K562 (cell line): Measurements from ENCODE around the gene CHD3. TPM values are rescaled to one million over a fixed set of nuclear protein-coding genes. Genes with fewer than 3 reads are reported as not detected.

ENCODE experiments used
- ATAC-seq: fragments of 200-7000 bp; cut with Tn5 transposase; 3 replicates; pipeline ENCODE4 v1.9.1; 2020; ENCODE audit warnings: moderate library complexity
- BruUV-seq: library from RNA; stranded (reverse); fragments of 400-500 nt; replicated peaks from 2 replicates; lab custom pipeline; 2021; lab: Mats Ljungman, UMichigan
- CTCF ChIA-PET: fragments of 300-600 bp; formaldehyde crosslinking; extraction: SDS; loops from one replicate; lab custom pipeline; 2021; ENCODE audit warnings: low intra/inter-chr PET ratio; lab: Yijun Ruan, JAX
- POLR2A ChIA-PET: fragments of 300-600, 350-650 bp; sonication (Branson Sonifier 250); formaldehyde crosslinking; extraction: SDS; loops from one replicate; lab custom pipeline; 2021; ENCODE audit warnings: antibody characterized with exemption, inconsistent platforms; lab: Yijun Ruan, JAX
- DNase-seq, 4 experiments: peaks; one replicate each; pipeline versions ENCODE4 v3.0.0 to v3.0.0-alpha.2; 2011 to 2018; ENCODE audit warnings: low spot score in 3 of 4, mixed read lengths in 3 of 4; ENCODE audit errors: extremely low read depth in 1 of 4
- FAIRE-seq: peaks from 2 replicates; lab custom pipeline; 2011; peaks lifted over from hg19 to GRCh38; lab: Jason Lieb, UNC
- H2AFZ ChIP-seq: 2 replicates; pipeline ENCODE4 v1.6.0; 2011; ENCODE audit warnings: low read depth, low read length, control low read depth, inconsistent platforms
- H3K27ac ChIP-seq: fragments of 200-600 bp; 3 replicates; pipeline ENCODE4 v1.8.0; 2011; ENCODE audit warnings: low read depth, mild to moderate bottlenecking, control low read depth, inconsistent platforms, low read length, moderate library complexity, mixed read lengths; ENCODE audit errors: extremely low read depth
- H3K27me3 ChIP-seq, 2 experiments: fragments of 300-600 bp in 1 of 2; 2 replicates in 1 of 2; 3 replicates in 1 of 2; pipeline versions ENCODE4 v1.6.0 to v1.8.0; 2011; ENCODE audit warnings: inconsistent platforms in 2 of 2, low read length in 2 of 2, mild to moderate bottlenecking in 1 of 2, mixed read lengths in 1 of 2, moderate library complexity in 1 of 2; ENCODE audit not compliant: control insufficient read depth in 2 of 2, insufficient read depth in 2 of 2
- H3K36me3 ChIP-seq: fragments of 300-600 bp; 3 replicates; pipeline ENCODE4 v1.8.0; 2011; ENCODE audit warnings: mild to moderate bottlenecking, low read length, inconsistent platforms; ENCODE audit not compliant: control insufficient read depth, insufficient read depth
- H3K4me1 ChIP-seq, 2 experiments: fragments of 200-600 bp in 1 of 2; replicated peaks in 1 of 2; 2 replicates in 1 of 2; 3 replicates in 1 of 2; pipeline versions ENCODE4 v1.5.1 to v1.8.0; 2011; ENCODE audit warnings: inconsistent platforms in 2 of 2, low read length in 2 of 2, mild to moderate bottlenecking in 1 of 2, mixed read lengths in 1 of 2, moderate library complexity in 1 of 2; ENCODE audit not compliant: control insufficient read depth in 2 of 2, insufficient read depth in 2 of 2
- H3K4me2 ChIP-seq: 2 replicates; pipeline ENCODE4 v1.6.1; 2011; ENCODE audit warnings: low read length, control low read depth, inconsistent platforms, mixed read lengths; ENCODE audit not compliant: insufficient read depth
- H3K4me3 ChIP-seq: fragments of 200-600 bp; sonication (generic), shearing (Covaris generic); 2 replicates; pipeline ENCODE4 v1.5.1; 2016; ENCODE audit warnings: control low read depth, inconsistent platforms
- H3K79me2 ChIP-seq: fragments of 200-600 bp; 3 replicates; pipeline ENCODE4 v1.8.0; 2011; ENCODE audit warnings: low read length, inconsistent platforms; ENCODE audit not compliant: control insufficient read depth, insufficient read depth
- H3K9ac ChIP-seq, 2 experiments: 2 replicates each; pipeline versions ENCODE4 v1.6.0 to v1.6.1; 2011; ENCODE audit warnings: low read depth in 2 of 2, low read length in 2 of 2, control low read depth in 1 of 2, inconsistent platforms in 1 of 2, mild to moderate bottlenecking in 1 of 2, mixed read lengths in 1 of 2; ENCODE audit not compliant: insufficient read depth in 1 of 2
- H3K9me1 ChIP-seq: one replicate; pipeline ENCODE4 v1.6.0; 2011; ENCODE audit warnings: inconsistent platforms, mild to moderate bottlenecking, low read length, moderate library complexity; ENCODE audit not compliant: control insufficient read depth, insufficient read depth
- H3K9me3 ChIP-seq: replicated peaks from 2 replicates; pipeline ENCODE4 v1.5.1; 2011; ENCODE audit warnings: low read depth, low read length, inconsistent platforms; ENCODE audit not compliant: control insufficient read depth, insufficient read depth
- H4K20me1 ChIP-seq: replicated peaks from 2 replicates; pipeline ENCODE4 v1.6.1; 2011; ENCODE audit warnings: low read length, inconsistent platforms, mixed read lengths; ENCODE audit not compliant: control insufficient read depth, insufficient read depth
- ATF1 ChIP-seq, 2 experiments: fragments of 450-650 bp in 1 of 2; IDR thresholded peaks; 2 replicates each; pipeline ENCODE4 v1.6.1; 2016; ENCODE audit warnings: missing compliant biosample characterization in 1 of 2, missing genetic modification characterization in 1 of 2
- ETV6 ChIP-seq, 3 experiments: fragments of 150-350 bp in 1 of 3; sonication (generic) in 1 of 3; formaldehyde crosslinking in 1 of 3; IDR thresholded peaks; 2 replicates each; pipeline versions ENCODE4 v1.6.1 to v1.8.0; 2014 to 2022; ENCODE audit warnings: borderline replicate concordance in 2 of 3, low read depth in 2 of 3, antibody characterized with exemption in 1 of 3, low read length in 1 of 3, mild to moderate bottlenecking in 1 of 3, missing genetic modification reagents in 1 of 3
- FOXJ2 ChIP-seq: fragments of 200-800 bp; sonication (Bioruptor generic); IDR thresholded peaks from 2 replicates; pipeline ENCODE4 v1.6.1; 2016; ENCODE audit warnings: missing genetic modification characterization, missing compliant biosample characterization
- GATAD2A ChIP-seq: fragments of 450-650 bp; IDR thresholded peaks from 2 replicates; pipeline ENCODE4 v1.6.1; 2017
- HDAC1 ChIP-seq, 2 experiments: fragments of 450-650 bp; IDR thresholded peaks; 2 replicates each; pipeline ENCODE4 v1.6.1; 2016 to 2017; ENCODE audit warnings: inconsistent platforms in 1 of 2, mild to moderate bottlenecking in 1 of 2, moderate library complexity in 1 of 2
- KDM2B ChIP-seq: fragments of 250-450 bp; sonication (Bioruptor Pico); IDR thresholded peaks from 2 replicates; pipeline ENCODE4 v1.8.0; 2021; ENCODE audit warnings: mild to moderate bottlenecking, moderate library complexity
- KLF10 ChIP-seq: fragments of 250-450 bp; sonication (Bioruptor Pico); IDR thresholded peaks from 2 replicates; pipeline ENCODE4 v1.6.1; 2021; ENCODE audit warnings: matching md5 sums
- MXI1 ChIP-seq: IDR thresholded peaks from 2 replicates; pipeline ENCODE4 v1.6.1; 2011; ENCODE audit warnings: low read depth, mild to moderate bottlenecking, improper control_type of control experiment, low read length
- NFATC3 ChIP-seq: fragments of 450-650 bp; IDR thresholded peaks from 2 replicates; pipeline ENCODE4 v1.6.1; 2017; ENCODE audit warnings: mild to moderate bottlenecking
- POLR2A ChIP-seq: fragments of 450-650 bp; conservative IDR thresholded peaks from 2 replicates; pipeline ENCODE4 v1.6.1; 2016
- RBFOX2 ChIP-seq: fragments of 200-400 bp; formaldehyde crosslinking; IDR thresholded peaks from 2 replicates; pipeline ENCODE4 v1.6.1; 2017; ENCODE audit warnings: low read depth, mild to moderate bottlenecking, low read length, moderate library complexity
- SAP30 ChIP-seq: fragments of 200-600 bp; sonication (generic); IDR thresholded peaks from 2 replicates; pipeline ENCODE4 v1.6.1; 2012; ENCODE audit warnings: borderline replicate concordance, low read depth, mild to moderate bottlenecking, moderate library complexity, low read length, control low read depth, inconsistent platforms; ENCODE audit not compliant: insufficient read depth, poor library complexity, severe bottlenecking
- ZNF165 ChIP-seq: fragments of 250-450 bp; sonication (Bioruptor Pico); IDR thresholded peaks from 2 replicates; pipeline ENCODE4 v1.4.0; 2020; ENCODE audit warnings: borderline replicate concordance
- ZNF175 ChIP-seq: fragments of 200-800 bp; sonication (Bioruptor generic); IDR thresholded peaks from 2 replicates; pipeline ENCODE4 v1.6.1; 2016; ENCODE audit warnings: low read depth, mild to moderate bottlenecking, missing genetic modification characterization, missing compliant biosample characterization
- ZNF239 ChIP-seq: fragments of 250-450 bp; sonication (Bioruptor Pico); IDR thresholded peaks from 2 replicates; pipeline ENCODE4 v1.4.0; 2020; ENCODE audit warnings: mild to moderate bottlenecking
- ZNF3 ChIP-seq: fragments of 250-450 bp; sonication (Bioruptor Pico); IDR thresholded peaks from 2 replicates; pipeline ENCODE4 v1.5.0; 2021; ENCODE audit warnings: mild to moderate bottlenecking, moderate library complexity
- ZNF586 ChIP-seq: fragments of 450-650 bp; formaldehyde crosslinking; conservative IDR thresholded peaks from 2 replicates; pipeline ENCODE4 v1.4.0; 2020; ENCODE audit warnings: mild to moderate bottlenecking, moderate library complexity
- ZNF589 ChIP-seq: fragments of 200-800 bp; sonication (Bioruptor generic); IDR thresholded peaks from 2 replicates; pipeline ENCODE4 v1.6.1; 2016; ENCODE audit warnings: low read depth, missing genetic modification characterization, missing compliant biosample characterization
- ZNF644 ChIP-seq: fragments of 200-800 bp; sonication (Bioruptor generic); IDR thresholded peaks from 2 replicates; pipeline ENCODE4 v1.6.1; 2016; ENCODE audit warnings: low read depth, missing genetic modification characterization, missing compliant biosample characterization
- WGBS: fragments of 100-300 bp; shearing (Covaris generic); methylation state at CpG from one replicate; pipeline ENCODE4 v1.1.6; 2016; ENCODE audit warnings: low coverage, mixed read lengths; ENCODE audit not compliant: insufficient coverage; ENCODE audit errors: missing lambda C conversion rate; 5-methylcytosine and 5-hydroxymethylcytosine counted together
- in situ Hi-C: fragments of 300-500 bp; cut with MboI; formaldehyde crosslinking; loops from 4 replicates; pipeline ENCODE4 v1.15.0; 2018; ENCODE audit warnings: inconsistent platforms, mixed read lengths
- intact Hi-C: fragments of 100-400 bp; cut with micrococcal nuclease; formaldehyde crosslinking; loops from 2 replicates; pipeline ENCODE4 v1.14.2; 2022
- polyA plus RNA-seq, 8 experiments: library from polyadenylated mRNA; depleted of rRNA in 4 of 8; stranded (reverse) in 5 of 8; unstranded in 3 of 8; fragments of >200 nt; fragmentation: Nextera tagmentation in 2 of 8; fragmentation: Illumina TruSeq in 1 of 8; extraction: Ambion mirVana in 2 of 8; extraction: Trizol in 1 of 8; gene quantifications; 2 replicates each; pipeline versions ENCODE4 v1.2.1 to v1.2.3, GENCODE V29; 2011 to 2014; ENCODE audit warnings: inconsistent platforms in 1 of 8, missing spikeins in 1 of 8
- total RNA-seq, 7 experiments: library from RNA; depleted of rRNA in 6 of 7; stranded (reverse); fragments of >200 nt in 6 of 7; fragmentation: Illumina TruSeq in 2 of 7; extraction: Trizol in 2 of 7; gene quantifications; 2 replicates each; pipeline versions ENCODE4 v1.2.1 to v1.2.3, GENCODE V29; 2011 to 2021; ENCODE audit warnings: low replicate concordance in 1 of 7
- TF ChIP-seq, protein P1 (sequence below): sonication (generic); formaldehyde crosslinking; IDR thresholded peaks from 2 replicates; pipeline ENCODE4 v1.9.0; 2022; ENCODE audit warnings: mild to moderate bottlenecking, missing genetic modification reagents
- TF ChIP-seq, protein P2 (sequence below), 3 experiments: fragments of 200-800 bp in 1 of 3; sonication (Bioruptor generic) in 1 of 3; sonication (generic) in 1 of 3; formaldehyde crosslinking in 1 of 3; IDR thresholded peaks; 2 replicates each; pipeline versions ENCODE4 v1.6.1 to v1.8.0; 2016 to 2022; ENCODE audit warnings: mild to moderate bottlenecking in 2 of 3, missing compliant biosample characterization in 2 of 3, missing genetic modification characterization in 2 of 3, missing genetic modification reagents in 1 of 3

The CHD3 gene
- total and polyA plus RNA-seq, 9 of the 15 experiments (the other 6 are each of a cell fraction or from before 2014, with no cell fraction given): 0.39 to 38.2 (median 21.2) TPM

DNA sequence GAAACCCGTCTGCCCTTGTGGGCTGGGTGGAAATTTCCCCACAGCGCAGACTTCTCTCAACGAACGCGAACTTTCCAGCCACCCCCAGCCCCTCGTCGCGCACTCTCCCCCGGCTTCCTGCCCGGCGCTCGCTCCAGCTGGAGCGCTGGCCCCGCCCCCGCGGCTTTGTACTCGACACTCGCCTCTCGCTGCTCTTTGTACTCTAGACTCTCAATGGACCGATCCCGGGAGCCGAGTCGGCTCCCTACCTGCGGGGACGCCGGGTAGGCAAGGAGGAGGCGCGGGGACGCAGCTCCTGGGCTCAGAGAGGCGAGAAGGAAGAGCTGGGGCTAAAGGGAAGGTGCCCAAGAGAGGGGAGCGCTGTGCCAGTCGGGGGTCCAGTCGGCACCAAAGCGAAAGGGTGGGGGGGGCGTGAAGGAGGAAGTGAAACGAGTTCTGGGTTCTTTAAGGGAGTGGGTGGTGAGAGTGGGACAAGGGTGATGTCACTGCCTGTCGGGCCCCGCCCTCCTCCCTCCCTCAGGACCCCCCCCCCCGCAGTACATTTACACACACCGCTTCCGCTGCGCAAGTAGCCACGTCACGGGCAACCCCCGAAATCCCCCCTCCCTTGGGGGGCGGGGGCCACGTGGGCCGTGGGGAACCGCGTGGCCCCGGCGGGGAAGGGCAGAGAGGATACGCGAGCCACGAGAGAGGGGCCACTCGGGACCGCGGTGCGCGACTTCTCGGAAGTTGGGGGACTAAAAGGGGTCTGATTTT, 44.9 kb upstream of the CHD3 start:
- BruUV-seq: TSS peak; percentile 57
- peak; percentile 65 to 93; a peak in 3 of 4 replicates for TF ChIP-seq HDAC1 (IDR thresholded peaks at IDR 0.05)
- TF ChIP-seq MXI1: peak; percentile 66; the same call in 1 of the 2 replicates
- TF ChIP-seq, protein P1, sequence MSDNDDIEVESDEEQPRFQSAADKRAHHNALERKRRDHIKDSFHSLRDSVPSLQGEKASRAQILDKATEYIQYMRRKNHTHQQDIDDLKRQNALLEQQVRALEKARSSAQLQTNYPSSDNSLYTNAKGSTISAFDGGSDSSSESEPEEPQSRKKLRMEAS (CRISPR knock-in tag): peak; percentile 52
- no peak for TF ChIP-seq ZNF175 (CRISPR knock-in tag)
- no peak for TF ChIP-seq ZNF239
- no peak for TF ChIP-seq NFATC3
- TF ChIP-seq KLF10 (CRISPR knock-in tag): no peak
- TF ChIP-seq RBFOX2: peak; percentile 83
- TF ChIP-seq GATAD2A: 0 out of 2 replicates have a peak, but pooled peaks have one; percentile 59
- TF ChIP-seq KDM2B (CRISPR knock-in tag): no peak
- 0 out of 2 replicates have a peak, but pooled peaks have one; percentile 32 for TF ChIP-seq ZNF644 (tag)
- TF ChIP-seq FOXJ2 (tag): no peak
- peak; percentile 86 for TF ChIP-seq SAP30
- peak; percentile 42; the same call in 1 of the 2 replicates for TF ChIP-seq POLR2A
- TF ChIP-seq ZNF3 (CRISPR knock-in tag): no peak
- TF ChIP-seq ZNF589 (CRISPR knock-in tag): peak; percentile 22; the same call in 1 of the 2 replicates
- TF ChIP-seq ZNF586 (CRISPR knock-in tag): no peak
- peak; percentile 12 to 29; a peak in 2 of 4 replicates for TF ChIP-seq ETV6 (IDR thresholded peaks at IDR 0.05; ENCODE audit: borderline replicate concordance in 1 of 2, low read depth in 2 of 2, low read length in 1 of 2)
- no peak for TF ChIP-seq ETV6 (CRISPR knock-in tag; IDR thresholded peaks at IDR 0.05; ENCODE audit: borderline replicate concordance)
- TF ChIP-seq, protein P2, sequence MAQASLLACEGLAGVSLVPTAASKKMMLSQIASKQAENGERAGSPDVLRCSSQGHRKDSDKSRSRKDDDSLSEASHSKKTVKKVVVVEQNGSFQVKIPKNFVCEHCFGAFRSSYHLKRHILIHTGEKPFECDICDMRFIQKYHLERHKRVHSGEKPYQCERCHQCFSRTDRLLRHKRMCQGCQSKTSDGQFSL (CRISPR knock-in tag; IDR thresholded peaks at IDR 0.05): peak; percentile 94
- TF ChIP-seq, protein P2 (tag; IDR thresholded peaks at IDR 0.05): peak in 1 of 2 experiments; percentile 80; a peak in 2 of 4 replicates
- no peak for TF ChIP-seq ZNF165
- TF ChIP-seq ATF1 (CRISPR knock-in tag; IDR thresholded peaks at IDR 0.05): no peak
- peak; percentile 65 for TF ChIP-seq ATF1 (tag; IDR thresholded peaks at IDR 0.05)

More for the DNA sequence above, 44.9 kb upstream of the CHD3 start:
- Histone ChIP-seq H3K4me3 (peak overlapping the region; percentile 76), H3K27me3 (no peaks in the 10 kb centered on the region), H3K9ac (peak overlapping the region; percentile 97), H4K20me1 (peaks cover 4% of the 10 kb centered on the region), H3K79me2 (peaks cover 58% of the 10 kb centered on the region), H3K36me3 (peaks cover 37% of the 10 kb centered on the region; the same call in 2 of the 3 replicates), H2AFZ (peak overlapping the region; percentile 63), H3K4me2 (peak overlapping the region; percentile 92), H3K9me3 (no peaks in the 10 kb centered on the region), H3K9me1 (peaks cover 3% of the 10 kb centered on the region), H3K27ac (peak overlapping the region; percentile 99), H3K4me1 (peaks cover 26 to 52% of the 10 kb centered on the region in 2 experiments)
- CTCF ChIA-PET: no interaction called here
- intact Hi-C loops: no loop called here
- POLR2A ChIA-PET: interaction anchor here (0.6 to 1.5 kb wide), 6 partner anchors 10 to 1195 kb away, joined by 3 to 9 read pairs (median 4); partner anchors contain the start of genes NAA38, TP53 and WRAP53
- FAIRE-seq (peak; percentile 67), ATAC-seq (peak; percentile 25), DNase-seq (peak; percentile 60 to 85 (median 76))
- in situ Hi-C loops: no loop called here
- WGBS: 0% methylated on average over 1 of the region's 61 CpGs
